Glomerular endothelial cell (primary cell): Measurements from ENCODE around the gene P3H1. TPM values are rescaled to one million over a fixed set of nuclear protein-coding genes. Genes with fewer than 3 reads are reported as not detected.
"Not testable (repeated sequence)": the region's sequence is repeated elsewhere in the genome, so short reads cannot be mapped to it uniquely, and the experiment has no call there.

ENCODE experiments used
- DNase-seq: peaks from one replicate; pipeline ENCODE4 v3.0.0-alpha.2; 2011; ENCODE audit warnings: low read depth, low spot score; ENCODE audit errors: extremely low read depth
- total RNA-seq: library from RNA; depleted of rRNA; stranded (reverse); fragments of >200 nt; gene quantifications from 2 replicates; pipeline ENCODE4 v1.2.3, GENCODE V29; 2015

P3H1 gene
- total RNA-seq, 1 donor from 2014 or later = 202 TPM

DNA sequence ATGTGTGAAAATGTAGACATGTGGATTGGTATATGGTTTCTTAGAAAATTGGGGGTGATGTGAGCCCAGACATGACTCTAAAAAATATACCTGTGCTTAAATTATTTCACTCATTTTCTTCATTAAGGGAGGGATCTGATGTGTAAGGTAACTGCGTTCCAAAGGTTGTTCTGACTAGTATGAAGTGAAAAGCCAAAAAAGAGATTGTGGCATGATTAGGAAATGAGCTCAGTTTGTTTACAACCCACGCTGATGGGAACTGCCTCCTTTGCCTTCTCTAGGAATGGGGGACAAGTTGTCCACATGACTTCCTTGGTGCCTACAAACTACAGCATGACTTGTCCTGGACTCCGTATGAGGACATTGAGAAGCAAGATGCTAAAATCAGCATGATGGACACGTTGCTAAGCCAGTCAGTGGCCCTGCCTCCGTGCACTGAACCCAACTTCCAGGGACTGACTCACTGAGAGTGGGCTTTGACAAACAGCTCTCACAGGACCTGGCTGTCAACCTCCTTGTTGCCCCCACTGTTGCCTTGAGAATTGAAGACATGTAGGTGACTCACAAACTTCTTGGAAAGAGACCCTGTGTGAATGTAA, 8.2 kb upstream of the P3H1 start:
- DNase-seq = no peak

DNA sequence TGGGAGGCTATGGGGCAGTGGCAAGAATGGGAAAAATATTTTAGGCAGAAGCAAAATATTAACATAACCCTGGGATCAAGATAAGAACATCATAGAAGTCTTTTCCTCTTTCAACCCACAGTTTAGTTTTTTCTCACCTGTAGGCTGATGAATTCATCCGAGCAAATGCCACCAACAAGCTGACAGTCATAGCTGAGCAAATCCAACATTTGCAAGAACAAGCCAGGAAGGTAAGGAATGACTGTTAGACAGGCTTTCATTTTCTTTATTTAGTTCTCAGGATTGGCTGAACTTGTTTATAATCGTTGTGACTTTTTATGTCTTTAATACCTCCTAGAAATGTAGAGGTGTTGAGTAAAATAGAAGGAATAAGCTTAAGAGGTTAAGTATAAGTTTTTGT, 6.6 kb upstream of the P3H1 start:
- DNase-seq = no peak

DNA sequence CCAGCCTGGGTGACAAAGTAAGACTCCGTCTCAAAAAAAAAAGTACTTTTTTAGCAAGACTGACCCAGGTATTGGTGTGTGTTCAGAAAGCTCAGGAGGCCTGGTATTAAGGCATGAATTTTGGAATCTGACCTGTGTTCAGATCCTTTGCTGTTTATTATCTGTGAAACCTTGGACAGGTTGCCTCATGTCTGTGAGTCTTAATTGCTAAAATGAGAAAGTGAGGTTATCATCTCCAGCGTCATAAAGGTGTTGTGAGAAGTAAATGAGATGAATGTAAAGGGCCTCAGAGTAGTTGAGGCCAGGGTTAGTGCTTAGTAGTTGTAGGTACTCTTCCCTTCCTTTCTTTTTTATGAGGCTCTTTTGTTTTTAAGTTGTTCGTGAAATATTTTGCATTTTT, 3.0 kb upstream of the P3H1 start:
- no peak for DNase-seq

DNA sequence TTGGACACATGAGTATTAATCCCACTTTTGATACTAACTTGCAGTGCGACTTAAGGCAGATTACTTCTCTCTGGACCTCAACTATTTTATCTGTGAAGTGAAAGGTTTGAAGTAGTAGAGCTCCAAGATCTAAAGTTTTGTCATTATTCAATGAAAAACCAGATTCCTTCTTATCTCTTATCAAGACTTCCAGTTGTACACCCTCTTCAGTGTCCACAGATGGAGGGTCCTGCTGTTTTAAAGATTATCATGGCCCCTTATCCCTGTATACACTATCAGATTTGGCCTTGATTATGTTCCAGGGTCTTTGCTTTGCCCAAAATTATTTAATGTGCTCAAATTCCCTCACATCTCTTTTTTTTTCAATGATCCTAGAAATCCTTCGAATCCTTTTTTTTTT, 1.3 kb upstream of the P3H1 start:
- DNase-seq = no peak

DNA sequence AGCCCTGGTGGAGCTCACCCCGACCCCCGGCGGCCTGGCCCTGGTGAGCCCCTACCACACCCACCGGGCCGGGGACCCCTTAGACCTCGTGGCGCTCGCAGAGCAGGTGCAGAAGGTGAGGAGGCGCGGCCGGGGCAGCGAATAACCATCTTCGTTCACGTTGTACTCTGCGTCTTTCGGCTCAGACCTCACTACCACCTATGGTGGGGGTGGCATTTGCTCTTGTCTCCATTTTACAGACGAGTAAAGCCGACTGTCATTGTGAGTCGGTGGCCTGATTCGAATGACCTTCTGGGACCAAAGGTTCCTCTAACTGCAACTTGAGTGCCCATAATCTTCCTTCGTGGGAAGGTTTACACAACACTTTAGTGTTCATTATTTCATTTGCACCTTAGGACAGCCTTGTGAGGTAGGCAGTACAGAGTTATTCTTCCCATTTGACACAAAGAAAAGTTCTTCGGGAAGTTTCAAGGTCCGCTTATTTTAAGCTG, 727 bp upstream of the P3H1 start:
- DNase-seq = no peak

DNA sequence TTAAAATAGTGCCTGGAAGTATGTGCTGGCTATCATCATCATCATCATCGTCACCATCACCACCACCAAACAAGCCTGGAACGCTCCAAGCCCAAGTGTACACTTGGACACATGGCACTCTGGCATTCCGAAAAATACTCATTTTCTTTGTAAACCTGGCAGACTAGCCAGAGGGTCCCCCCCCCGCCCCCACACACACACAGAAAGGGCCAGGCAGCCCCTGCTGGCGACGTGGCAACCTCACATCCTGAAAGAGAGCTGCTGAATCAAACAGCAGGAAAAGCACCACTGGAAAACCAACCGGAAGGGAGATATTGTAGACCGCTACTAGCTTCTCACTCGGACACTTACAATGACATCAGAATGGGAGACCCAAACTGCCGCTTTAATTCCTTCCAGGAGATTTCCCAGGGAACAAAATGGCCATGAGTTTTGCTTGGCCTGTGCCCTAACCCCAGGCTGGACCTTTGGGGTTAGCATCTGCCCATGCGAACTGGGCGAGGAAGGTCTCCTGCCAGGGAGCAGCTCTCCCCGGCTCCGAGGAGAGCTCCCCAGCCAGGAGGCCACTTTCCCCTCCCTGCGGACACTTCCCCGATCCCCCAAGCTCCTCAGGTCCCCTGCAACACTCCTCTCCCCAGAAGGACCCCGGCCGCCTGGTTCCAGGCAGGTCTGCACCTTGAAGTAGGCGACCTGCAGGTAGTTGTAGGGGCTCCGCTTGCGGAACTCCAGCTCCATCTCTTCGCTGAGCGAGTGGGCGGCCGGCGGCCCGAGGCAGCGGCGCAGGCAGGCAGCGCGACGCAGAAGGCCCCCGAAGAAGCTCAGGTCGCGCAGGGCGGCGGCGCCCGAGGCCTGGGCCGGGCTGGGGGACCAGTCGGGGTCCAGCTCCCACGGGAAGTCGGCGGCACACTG, 742 bp downstream of the P3H1 start:
- no peak for DNase-seq

DNA sequence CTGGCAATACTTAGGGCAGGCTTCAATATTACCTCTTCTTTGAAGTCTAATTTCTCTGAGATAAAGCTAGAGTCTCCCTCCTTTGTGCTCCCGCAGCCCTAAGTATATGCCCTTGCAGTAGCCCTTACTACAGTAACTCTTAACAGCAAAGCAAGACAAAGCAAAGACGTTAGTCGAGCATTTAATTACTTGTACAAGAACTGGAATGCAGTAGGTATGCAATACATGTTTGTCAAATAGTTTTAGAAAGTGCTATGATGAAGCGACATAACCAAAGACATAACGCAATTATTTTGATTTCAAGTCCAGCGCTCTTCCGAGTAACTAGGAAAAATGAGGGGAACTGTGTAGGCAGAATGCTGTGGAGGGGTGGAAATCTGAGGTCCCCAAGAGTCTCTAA, 1.6 kb downstream of the P3H1 start:
- DNase-seq = no peak

DNA sequence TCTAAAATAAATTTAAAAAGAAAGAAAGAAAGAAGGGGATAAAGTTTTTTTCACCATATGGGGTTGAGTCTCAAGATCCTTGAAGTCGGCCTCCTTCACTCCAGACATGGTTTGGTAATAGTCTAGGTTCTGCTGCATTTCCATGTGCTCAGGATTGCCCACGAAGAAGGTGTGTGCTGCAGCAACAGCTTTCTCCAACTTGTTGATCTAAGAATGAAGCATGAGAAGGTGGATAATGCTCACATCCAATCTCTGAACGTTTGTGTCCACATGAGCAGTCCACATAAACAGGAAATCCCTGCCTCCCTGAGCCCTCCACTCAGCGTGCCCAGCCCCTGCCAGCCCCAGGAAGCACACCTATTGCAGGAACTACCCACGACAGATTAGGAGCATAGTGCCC, 4.6 kb downstream of the P3H1 start:
- no peak for DNase-seq

DNA sequence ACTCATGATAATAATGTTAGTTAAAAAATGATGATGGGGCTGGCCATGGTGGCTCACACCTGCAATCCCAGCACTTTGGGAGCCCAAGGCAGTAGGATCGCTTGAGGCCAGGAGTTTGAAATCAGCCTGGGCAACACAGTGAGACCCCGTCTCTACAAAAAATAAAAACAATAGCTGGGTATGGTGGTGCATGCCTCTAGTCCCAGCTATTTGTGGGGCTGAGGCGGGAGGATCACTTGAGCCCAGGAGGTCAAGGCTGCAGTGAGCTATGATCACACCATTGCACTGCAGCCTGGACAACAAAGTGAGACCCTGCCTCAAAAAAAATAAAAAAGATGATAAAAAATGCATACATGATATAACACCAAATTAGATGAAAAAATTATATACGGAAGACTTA, 5.3 kb downstream of the P3H1 start:
- DNase-seq = no peak

DNA sequence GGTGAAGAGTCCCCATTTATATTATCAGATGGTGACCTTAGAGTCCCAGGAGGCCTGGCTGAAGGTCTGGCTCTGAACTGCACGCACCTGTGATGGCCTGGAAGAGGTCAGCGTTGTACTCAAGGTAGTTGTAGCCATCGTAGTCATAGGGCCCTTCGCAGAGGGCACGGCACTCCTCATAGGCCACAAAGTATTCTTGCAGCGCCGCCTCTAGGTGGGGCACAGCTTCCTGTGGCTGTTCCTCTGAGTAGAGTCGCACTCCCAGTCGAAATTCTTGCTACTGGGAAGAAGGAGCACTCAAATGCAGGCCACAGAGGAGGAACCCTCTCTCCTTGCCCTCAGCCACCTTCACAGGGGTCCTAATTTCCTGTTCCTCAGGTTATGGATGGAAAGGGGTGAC, 7.7 kb downstream of the P3H1 start:
- no peak for DNase-seq

DNA sequence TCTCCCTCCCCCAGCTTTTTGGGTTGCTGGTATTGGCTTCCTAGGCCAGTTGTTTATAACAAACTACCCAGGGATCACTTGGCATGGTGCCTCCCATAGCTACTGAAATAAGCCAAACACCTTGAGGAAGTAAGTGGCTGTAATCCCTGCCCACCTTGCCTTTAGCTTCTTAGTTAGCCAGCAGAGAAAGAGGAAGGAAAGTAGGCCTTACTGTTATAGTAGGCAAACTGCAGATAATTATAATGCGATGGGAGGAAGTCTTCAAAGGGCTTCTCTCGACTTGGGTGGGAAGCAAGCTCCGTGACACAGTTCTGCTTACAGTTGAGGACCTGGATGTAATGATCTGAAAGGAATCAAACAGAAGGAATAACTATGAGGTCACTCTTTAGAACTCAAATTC, 8.2 kb downstream of the P3H1 start:
- no peak for DNase-seq

DNA sequence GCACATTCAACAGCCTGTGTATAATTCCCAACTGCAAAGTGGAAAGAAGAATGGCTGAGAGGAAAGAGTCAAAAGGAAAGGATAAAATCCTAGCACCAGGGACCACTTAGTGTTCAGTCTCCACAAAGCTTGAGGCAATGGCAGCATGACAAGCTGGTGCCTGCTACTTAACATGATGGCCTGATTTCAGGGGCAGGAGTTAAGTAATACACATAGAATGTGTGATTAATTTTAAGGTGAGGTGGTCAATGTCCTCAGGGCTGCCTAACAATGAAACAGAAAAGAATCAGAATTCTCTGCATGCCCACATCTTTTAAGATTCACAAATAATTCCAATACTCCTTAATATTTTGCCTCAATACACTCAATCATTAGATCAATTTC, 8.9 kb downstream of the P3H1 start:
- no peak for DNase-seq

DNA sequence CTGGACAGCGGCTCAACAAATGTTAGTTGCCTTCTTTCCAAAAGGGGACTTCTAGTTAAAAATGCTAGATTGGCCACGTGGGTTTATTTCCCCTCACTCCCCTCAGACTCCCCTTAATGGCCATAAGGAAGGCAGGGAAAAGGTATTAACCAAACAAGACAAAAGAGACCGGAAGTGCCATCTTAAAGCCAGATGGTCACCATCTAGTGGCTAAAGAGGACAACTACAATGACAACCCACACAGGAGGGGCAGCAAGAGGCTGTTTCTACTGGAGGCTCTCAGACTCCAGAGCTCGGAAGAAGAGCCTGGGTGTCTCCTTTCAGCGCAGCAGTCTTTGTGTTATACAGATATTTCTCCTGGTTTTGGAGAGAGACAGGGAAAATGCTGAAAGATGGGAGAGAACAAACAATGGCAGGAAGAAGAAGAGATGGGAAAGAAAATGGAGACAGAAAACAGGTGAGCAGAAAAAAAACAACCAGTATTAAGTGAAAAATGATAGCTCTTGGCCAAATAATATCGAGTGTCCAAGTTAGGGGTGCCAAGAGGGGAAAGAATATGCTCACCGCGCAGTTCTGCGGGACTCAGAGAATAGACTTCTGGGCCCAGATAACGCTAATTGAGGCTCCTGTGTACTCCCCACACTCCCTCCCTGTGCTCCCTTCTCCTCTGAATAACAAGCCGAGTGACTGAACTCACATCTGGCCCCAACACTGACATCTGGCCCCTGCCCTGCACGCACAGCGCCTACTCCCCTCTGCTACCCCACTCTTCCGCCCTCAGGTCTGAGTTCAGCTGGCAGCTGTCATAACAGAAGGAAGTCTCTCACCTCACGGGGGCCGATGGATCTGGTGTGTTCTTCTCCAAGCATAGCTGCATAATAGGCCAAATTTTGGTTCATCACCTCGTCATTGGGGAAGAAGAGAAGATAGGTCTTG, 9.6 kb downstream of the P3H1 start:
- no peak for DNase-seq

DNA sequence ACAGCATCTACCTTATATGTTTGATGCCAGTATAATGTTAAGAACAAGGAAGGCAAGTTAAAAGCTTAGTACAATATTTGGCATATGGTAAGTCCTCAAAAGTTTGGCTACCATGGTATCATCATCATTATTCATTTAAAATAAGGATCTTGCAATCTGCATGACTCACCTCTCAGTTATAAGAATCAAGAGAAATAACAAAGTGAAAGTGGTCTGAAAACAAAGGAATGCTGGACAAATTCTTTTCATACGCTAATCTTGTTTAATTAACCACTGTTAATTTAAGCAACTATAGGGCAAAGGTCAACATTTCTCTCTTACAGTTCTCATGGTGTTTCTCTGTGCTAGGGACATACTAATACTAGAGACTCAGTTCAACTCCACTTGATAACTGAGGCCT, 13.8 kb downstream of the P3H1 start:
- DNase-seq = no peak

DNA sequence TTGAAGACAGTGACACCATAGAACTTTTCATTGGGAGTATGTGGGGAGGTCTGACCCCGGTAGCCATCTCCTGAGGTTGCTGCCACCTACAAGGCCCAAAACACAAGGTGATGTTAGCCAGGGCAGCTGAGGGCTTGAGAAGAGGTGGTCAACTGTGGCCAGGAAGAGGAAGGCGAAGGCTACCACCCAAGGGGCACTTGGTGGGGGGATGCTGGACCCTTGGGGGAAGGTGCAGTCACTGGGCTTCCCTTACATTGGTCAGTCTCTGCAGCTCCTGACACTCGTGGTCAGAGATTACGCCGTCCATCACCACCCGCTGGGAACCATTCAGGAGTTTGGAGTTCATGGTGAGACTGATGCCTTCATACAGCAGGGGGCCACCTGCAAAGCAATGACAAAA, 14.5 kb downstream of the P3H1 start:
- DNase-seq = no peak

DNA sequence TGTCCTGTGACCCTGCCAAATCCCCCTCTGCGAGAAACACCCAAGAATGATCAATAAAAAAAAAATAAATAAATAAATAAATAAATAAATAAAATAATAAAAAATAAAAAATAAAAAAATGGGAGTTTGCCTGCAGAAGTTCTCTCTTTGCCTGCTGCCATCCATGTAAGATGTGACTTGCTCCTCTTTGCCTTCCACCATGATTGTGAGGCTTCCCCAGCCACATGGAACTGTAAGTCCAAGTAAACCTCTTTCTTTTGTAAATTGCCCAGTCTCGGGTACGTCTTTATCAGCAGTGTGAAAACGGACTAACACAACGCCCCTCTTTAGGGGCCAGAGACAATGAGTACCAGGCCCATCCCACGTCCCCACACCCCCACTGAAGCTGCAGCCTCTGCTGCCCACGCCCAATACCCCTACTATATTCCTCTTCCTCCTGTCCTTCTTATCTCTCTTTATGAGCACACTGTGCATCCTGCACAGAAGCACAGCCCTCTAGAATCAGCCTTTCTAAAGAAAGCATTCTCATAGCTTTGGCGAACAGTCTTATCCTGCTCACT, 15.2 kb downstream of the P3H1 start:
- DNase-seq = not testable (repeated sequence)

DNA sequence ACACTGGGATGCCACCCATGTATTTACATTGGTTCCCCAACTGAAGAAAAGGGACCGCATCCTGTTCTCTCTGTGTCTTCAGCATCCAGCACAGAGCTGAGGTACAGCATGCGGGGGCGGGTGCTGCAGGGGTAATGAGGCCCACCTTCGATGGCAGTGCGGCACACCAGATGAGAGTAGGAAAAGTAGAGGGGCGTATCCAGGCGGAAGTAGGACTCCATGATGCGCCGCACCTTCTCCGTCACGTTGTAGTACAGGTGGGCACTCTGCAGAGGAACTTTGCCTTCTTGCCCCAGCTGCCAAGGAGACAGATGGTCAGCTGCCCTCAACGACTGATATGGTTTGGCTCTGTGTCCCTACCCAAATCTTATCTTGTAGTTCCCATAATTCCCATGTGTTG, 16.8 kb downstream of the P3H1 start:
- DNase-seq = no peak

DNA sequence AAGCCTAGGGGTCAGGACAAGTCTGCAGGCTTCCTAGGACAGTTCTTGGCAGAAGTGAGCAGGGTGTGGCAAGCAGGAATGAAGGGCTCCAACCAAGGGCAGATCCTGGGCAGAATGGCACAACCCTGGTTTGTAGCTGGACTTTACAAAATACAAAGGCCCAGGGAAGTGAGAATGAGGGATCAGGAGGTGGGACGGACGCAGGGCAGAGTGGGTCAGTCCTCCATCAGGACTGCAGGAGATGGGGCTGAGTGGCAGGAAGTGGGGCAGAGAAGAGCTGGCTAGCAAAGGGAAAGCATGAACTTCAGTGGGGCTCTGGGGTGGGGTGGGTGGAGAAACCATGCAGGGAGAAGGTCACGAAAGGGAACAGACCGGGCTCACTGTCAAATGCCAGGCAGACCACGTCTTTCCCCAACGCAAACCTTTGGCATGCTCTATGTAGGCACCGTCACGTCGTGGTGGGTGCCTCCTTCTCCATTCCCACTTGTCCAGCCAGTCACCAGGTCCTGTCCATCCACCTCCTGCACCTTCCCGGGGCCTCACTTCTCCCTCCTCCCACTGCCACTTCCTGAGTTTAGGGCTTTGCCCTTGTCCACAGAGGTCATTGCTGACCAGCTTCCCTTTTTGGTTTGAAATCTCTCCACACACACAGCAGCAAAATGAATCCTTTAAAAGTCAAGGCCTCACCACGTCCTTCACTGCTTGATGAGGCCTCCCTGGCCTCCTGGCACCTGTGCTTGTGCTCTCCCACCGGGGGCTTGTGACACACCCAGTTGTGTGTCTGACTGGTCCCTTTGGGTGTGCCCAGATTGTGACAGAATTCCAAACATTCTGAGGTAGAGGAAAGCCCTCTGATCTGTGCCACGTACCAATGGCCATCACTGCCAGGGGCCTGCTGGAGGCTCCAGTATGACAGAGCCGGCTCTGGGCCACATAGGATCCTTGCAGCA, 18.1 kb downstream of the P3H1 start:
- DNase-seq = no peak

DNA sequence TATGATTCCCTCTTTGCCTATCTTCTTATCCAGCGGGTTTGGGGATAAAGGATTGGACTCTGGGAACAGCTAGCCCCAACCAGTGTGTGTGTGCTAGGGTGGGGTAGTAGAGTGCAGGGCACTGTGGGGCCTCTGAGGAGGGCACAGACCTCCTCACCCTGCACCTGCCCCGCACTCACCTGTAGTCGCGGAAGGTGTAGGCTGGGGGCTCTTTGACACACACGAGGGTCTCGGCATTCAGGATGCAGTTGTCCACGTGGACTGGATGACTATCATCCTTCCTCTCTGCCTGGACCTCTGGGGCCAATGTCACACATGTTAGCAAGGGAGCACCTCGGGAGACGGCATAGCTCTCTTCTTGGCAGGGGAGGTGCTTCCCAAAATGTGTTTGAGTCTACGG, 18.8 kb downstream of the P3H1 start:
- DNase-seq = no peak

DNA sequence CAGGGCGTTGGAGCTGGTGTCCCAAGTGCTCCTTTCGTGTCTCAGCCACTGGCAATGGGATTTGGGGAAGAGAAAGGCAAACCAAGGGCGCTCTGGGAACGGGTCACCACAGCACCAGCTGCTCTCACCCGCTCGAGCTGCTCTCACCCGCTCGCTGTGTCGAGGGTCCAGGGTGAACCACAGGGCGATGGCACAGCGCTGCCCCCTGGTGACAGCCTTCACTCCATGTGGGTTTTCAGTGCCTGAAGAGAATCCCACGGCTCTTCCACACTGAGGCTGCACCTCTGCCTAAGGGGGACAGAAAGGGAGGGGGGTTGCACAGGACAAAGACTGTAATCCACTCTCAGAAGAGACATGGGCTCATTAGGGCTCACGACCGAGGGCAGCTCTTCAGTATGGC, 19.7 kb downstream of the P3H1 start:
- DNase-seq = no peak
